Limb (tissue), 2 donors: ENCODE results near the gene CCR4.
"Not testable (repeated sequence)": the region's sequence is repeated elsewhere in the genome, so short reads cannot be mapped to it uniquely, and the experiment has no call there.

Source experiments
- DNase-seq, 2 donors: peaks; one replicate each; pipeline ENCODE4 v3.0.0-alpha.2; 2016; ENCODE audit errors: extremely low spot score in 2 of 2

The CCR4 gene

DNA sequence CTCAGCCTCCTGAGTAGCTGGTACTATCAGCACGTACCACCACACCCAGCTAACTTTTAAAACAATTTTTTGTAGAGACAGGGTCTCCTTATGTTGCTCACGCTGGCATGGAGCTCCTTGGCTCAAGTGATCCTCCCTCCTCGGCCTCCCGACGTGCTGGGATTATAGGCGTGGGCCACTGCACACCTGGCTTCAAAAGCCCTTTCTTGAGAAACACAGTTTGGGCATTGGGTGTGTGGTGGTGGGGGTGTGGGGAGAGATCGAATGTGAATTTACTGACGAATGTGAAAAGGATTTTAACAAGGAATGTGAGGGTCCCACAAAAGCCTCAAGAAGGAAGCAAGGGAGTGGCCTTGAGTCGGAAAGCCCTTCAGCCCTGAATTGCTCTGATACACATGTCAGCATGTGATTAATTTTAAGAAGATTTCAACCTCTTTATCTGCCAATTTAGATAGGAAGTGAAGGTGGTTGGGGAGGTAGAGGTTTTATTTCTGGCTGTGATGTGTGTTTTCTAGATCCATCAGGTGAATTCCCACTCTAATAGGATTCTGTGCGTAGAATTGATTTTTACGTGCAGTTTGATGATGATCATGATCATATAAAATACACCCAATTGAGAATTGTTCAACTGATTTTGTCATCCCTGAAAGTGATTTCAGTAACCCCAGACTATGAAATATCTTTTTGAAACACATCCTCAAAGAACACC lies 1.1 kb downstream of the CCR4 start:
- no peak for DNase-seq

- DNase-seq = no peak
Measured at GRCh38 chr3:32954506-32954905, 3.1 kb downstream of the CCR4 start.

- DNase-seq = no peak
Measured at GRCh38 chr3:32956750-32957570, 5.5 kb downstream of the CCR4 start.

DNA sequence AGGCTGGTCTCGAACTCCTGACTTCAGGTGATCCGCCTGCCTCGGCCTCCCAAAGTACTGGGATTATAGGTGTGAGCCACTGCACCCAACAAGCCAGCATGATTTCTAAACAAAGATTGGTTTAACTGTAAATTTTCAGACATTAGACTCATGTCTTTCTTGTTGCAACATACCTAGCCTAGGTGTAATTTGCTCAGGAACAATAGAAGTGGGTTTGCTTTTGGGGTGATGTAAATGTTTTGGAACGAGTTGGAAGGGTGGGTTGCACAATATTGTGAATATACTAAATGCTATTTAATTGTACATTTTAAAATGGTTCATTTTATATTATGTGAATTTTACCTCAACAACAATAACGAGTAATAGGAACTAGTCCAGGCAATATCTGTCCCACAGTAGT lies 7.1 kb downstream of the CCR4 start:
- no peak for DNase-seq

DNA sequence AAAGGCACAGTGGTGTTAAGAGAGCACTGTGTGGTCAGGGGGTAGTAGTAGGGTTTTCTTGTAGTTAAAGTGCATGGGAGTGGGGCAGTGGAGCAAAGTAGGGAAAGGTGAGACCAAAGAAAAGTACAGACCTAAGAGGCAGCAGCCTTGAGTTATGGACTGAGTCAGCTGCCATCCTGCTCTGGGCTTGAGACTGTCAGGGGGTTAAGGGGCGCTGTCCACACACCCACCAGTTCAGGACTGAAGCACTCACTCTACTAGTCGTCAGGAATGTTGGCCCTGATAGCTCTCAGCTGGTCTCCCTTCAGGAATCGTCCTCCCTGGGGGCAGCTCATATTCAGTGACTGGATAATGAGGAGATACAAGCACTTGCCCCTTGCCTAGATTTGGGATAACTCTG lies 7.9 kb downstream of the CCR4 start:
- no peak for DNase-seq

- DNase-seq = no peak
Measured at GRCh38 chr3:32960404-32961170, 9.1 kb downstream of the CCR4 start.

GRCh38 chr3:32961189-32961715 lies 9.8 kb downstream of the CCR4 start:
- DNase-seq = no peak

DNA sequence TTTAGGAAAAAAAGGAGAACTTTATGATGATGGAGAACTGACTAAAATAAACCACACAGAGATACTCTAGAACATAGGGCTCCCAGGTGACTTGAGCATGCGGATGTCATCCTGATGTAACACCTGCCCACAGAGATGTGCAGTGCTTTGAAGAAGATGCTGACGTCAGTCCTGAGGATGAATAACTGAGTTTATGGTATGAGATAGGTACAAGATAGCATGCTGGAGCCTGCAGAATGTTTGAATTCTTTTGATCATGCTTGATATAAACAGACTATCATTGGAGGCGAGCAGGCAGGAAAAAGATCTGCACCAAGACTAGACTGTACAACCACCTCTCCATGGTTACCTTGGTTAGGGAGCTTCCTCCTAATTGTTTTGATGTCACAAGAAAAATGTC lies 12.4 kb downstream of the CCR4 start:
- no peak for DNase-seq

- not testable (repeated sequence) for DNase-seq
Measured at GRCh38 chr3:32964781-32965180, 13.3 kb downstream of the CCR4 start.

DNA sequence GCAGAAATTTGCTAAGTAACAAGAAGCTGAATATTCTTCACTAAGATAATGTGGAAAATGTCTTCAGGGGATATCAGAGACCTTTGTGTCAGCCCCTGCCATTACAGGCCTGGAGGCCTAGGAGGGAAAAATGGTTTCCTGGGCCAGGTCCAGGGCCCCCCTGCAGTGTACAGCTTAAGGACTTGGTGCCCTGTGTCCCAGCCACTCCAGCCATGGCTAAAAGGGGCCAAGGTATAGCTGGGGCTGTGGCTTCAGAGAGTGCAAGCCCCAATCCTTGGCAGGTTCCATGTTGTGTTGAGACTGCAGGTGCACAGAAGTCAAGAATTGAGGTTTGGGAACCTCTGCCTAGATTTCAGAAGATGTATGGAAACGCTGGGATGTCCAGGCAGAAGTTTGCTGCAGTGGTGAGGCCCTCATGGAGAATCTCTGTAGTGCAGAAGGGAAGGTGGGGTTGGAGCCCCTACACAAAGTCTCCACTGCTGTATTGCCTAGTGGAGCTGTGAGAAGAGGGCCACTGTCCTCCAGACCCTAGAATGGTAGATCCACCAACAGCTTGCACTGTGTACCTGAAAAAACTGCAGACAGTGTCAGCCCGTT lies 14.3 kb downstream of the CCR4 start:
- DNase-seq = not testable (repeated sequence)

DNA sequence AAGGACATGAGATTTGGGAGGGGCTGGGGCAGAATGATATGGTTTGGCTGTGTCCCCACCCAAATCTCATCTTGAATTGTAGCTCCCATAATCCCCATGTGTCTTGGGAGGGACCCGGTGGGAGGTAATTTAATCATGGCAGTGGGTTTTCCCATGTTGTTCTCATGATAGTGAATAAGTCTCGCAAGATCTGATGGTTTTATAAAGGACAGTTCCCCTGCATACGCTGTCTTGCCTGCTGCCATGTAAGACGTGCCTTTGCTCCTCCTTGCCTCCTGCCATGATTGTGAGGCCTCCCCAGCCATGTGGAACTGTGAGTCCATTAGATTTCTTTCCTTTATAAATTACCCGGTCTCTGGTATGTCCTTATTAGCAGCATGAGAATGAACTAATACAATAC lies 15.2 kb downstream of the CCR4 start:
- DNase-seq = not testable (repeated sequence)

GRCh38 chr3:32968166-32968919 lies 16.9 kb downstream of the CCR4 start:
- DNase-seq = no peak

GRCh38 chr3:32968920-32969389 lies 17.5 kb downstream of the CCR4 start:
- no peak for DNase-seq

GRCh38 chr3:32969656-32970055 lies 18.2 kb downstream of the CCR4 start:
- DNase-seq = no peak

DNA sequence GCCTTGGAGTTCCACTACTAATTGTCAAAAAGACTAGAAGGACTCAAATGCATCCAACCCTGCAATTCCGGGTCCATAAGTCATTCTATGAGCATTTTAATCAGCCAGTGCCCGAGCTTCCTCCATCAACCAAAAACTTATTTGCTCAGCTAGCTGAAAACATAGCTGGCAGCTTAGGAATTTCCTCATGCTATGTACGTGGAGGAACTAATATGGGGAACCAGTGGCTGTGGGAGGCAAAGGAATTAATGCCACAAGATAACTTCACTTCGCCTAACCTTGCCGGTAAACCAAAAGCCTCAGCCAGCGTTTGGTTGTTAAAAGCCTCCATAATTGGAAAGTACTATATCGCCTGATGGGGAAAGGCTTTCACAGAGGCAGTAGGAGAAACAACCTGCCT lies 19.8 kb downstream of the CCR4 start:
- not testable (repeated sequence) for DNase-seq

- DNase-seq = no peak
Measured at GRCh38 chr3:32972482-32973146, 21.2 kb downstream of the CCR4 start.

DNA sequence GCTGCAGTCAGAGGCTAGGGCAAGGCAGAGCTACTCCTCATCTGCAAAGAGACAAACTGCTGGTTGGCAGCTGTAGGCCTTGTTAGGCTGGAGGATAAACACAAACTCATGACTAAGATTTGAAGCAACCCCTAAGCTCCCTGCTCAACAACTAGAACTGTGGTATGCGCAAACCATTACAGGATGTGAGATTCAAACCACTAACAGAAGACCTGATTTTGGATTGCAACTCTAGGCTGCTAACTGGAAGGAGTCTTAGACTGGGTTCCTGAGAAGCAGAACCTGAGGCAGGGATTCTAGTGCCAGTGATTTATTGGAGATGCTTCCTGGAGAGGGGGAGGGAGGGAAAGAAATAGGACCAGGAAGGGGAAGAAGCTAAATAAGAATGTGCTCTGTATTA lies 22.5 kb downstream of the CCR4 start:
- DNase-seq = no peak

DNA sequence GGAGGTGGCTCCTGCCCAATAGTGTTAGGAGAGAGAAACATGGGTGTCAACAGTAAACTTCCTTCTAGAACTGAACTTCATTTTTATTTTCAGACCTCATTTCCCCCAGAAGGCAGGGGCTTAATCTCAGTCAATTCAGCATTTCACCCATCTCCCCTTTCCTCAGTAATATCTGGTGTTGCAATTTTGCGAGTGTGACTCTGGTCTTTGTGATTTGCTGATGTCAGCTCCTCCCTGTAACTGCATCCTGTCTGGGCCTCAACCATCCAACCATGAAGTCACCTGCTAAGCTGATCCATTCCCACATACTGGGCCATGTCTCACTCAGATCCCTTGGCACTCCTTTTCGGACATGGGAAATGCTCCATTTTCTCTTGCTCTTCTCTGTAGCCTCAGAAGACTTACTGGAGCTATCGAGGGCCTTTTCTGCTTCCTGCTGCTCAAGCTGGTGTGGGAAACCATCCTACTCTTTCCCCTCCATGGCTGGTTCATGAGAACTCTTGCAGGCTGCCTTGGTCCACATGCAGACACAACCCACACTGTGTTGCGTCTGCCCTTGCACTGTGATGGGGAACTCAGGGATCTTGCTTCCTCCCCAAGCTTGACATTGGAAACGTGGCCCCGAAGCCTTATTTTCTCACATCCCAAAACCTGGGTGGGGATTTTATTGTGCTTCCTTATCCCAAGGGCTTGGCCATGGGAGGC lies 24.6 kb downstream of the CCR4 start:
- no peak for DNase-seq

GRCh38 chr3:32977861-32978260 lies 26.4 kb downstream of the CCR4 start:
- no peak for DNase-seq

DNA sequence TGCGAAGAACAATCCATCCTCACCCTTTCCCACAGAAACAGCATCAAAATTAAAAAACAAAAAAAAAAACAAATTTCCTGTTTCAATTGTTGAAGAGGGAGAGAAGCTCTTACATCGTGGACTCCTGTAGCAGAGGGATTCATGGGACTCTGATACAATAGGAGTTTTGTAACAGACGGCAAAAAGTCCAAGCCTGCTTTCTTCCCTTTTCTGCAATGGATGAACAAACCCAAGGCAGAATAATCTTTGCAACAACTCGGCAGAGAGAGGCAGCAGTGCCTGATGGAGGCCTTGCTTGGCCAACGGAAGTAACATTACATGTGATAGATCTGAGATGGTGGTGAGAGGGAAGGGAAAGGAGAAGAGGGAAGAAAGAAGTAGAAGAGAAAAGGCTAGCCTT lies 26.9 kb downstream of the CCR4 start:
- DNase-seq = no peak
